Erythroblast (primary cell): ENCODE results near the gene CSNK2B.

ENCODE experiments used
- GATA1 ChIP-seq: IDR thresholded peaks from 2 replicates; pipeline ENCODE4 v1.6.1; 2011; ENCODE audit warnings: low read depth, mild to moderate bottlenecking, control low read depth, low read length, moderate library complexity
- POLR2A ChIP-seq: IDR thresholded peaks from 2 replicates; pipeline ENCODE4 v1.6.1; 2011; ENCODE audit warnings: mild to moderate bottlenecking, low read length

GRCh38 chr6:31680226-31681134, 14.6 kb downstream of the CSNK2B start, which contains the start of gene LY6G5C:
- no peak for TF ChIP-seq POLR2A
- no peak for TF ChIP-seq GATA1
